SHP77 treated with DMSO at 0.1 percent for 48 hours (cell line): ENCODE measurements around the gene ZNF22.

Source experiments
- DNase-seq: peaks from one replicate; lab custom pipeline; 2025; lab: John Stamatoyannopoulos, UW

Gene ZNF22

GRCh38 chr10:45015590-45015989 lies 14.9 kb downstream of the ZNF22 start:
- DNase-seq: no peak

- DNase-seq: no peak
Measured at GRCh38 chr10:45023426-45023825, 22.7 kb downstream of the ZNF22 start.

- no peak for DNase-seq
Measured at GRCh38 chr10:45034301-45034700, 33.6 kb downstream of the ZNF22 start.

GRCh38 chr10:45035673-45036072 lies 35.0 kb downstream of the ZNF22 start:
- DNase-seq: no peak

GRCh38 chr10:45040921-45041542 lies 40.3 kb downstream of the ZNF22 start:
- DNase-seq: no peak

GRCh38 chr10:45044290-45044689 lies 43.6 kb downstream of the ZNF22 start:
- no peak for DNase-seq

- DNase-seq: no peak
Measured at GRCh38 chr10:45050551-45051235, 50.0 kb downstream of the ZNF22 start.

- no peak for DNase-seq
Measured at GRCh38 chr10:45052700-45053099, 52.0 kb downstream of the ZNF22 start.

GRCh38 chr10:45053569-45054100 lies 52.9 kb downstream of the ZNF22 start:
- DNase-seq: no peak
